ENCODE results near the gene SLC38A10. TPM values are rescaled to one million over a fixed set of nuclear protein-coding genes. Genes with fewer than 3 reads are reported as not detected.

SLC38A10 gene
- total and polyA plus RNA-seq, 2 of the 13 experiments (the other 11 are each of a cell fraction or from before 2014, with no cell fraction given) = 23.4 to 55.8 TPM

DNA sequence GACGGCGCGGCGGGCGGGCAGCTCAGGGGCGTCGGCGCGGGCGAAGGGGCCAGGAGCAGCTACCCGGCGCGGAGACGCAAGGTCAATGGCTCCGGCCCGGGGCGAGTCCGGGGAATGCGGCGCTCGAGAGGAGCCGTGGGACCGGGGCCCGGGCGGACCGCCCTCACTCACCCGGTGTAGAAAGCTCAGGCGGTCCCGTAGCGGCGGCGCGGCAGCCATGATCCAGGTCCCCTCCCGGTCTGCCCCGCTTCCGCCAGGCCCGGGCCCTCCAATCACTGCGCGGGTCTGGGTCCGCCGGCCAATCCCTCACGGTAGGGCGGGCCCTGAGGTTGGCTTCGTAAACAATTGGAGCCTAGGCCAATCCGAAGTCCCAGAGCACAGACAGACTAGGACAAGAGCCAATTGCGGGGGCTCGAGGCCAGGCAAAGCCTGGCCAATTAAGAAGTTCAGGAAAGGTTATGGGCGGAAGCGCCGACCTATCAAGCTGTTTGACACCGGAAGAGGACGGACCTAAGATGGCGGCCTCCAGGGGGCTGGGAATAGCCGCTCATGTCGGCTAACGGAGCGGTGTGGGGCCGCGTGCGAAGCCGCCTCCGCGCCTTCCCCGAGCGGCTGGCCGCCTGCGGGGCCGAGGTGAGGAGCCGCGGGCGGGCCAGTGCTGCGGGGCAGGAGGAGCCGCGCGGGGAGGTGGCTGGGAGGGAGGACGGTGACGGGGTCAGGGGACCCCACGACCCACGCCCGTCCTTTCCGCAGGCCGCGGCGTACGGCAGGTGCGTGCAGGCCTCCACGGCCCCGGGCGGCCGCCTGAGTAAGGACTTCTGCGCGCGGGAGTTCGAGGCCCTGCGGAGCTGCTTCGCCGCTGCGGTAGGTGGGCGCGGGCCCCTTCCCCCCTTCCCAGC is 56.0 kb downstream of the SLC38A10 start, which contains the start of the genes NDUFAF8 and TEPSIN (continued):
- TF ChIP-seq NKX3-1 (CRISPR knock-in tag; IDR thresholded peaks at IDR 0.05) (peak; percentile 68), BRCA1 (CRISPR knock-in tag; IDR thresholded peaks at IDR 0.05) (no peak), ZNF777 (CRISPR knock-in tag; IDR thresholded peaks at IDR 0.05) (peak; percentile 67), ZNF7 (CRISPR knock-in tag; IDR thresholded peaks at IDR 0.05) (no peak), LCORL (IDR thresholded peaks at IDR 0.05) (no peak), LCORL (CRISPR knock-in tag; IDR thresholded peaks at IDR 0.05) (0 out of 2 replicates have a peak, but pooled peaks have one; percentile 28), HDAC2 (CRISPR knock-in tag; IDR thresholded peaks at IDR 0.05) (peak; percentile 76), HNF4G (IDR thresholded peaks at IDR 0.05; ENCODE audit: borderline replicate concordance, low read depth, low read length) (no peak), HNF4G (CRISPR knock-in tag; IDR thresholded peaks at IDR 0.05; ENCODE audit: borderline replicate concordance, low read depth) (0 out of 2 replicates have a peak, but pooled peaks have one; percentile 56), GABPA (IDR thresholded peaks at IDR 0.05; ENCODE audit: low read depth, low read length) (peak; percentile 78), GABPA (CRISPR knock-in tag; IDR thresholded peaks at IDR 0.05; ENCODE audit: low read depth) (peak; percentile 92), SOX13 (IDR thresholded peaks at IDR 0.05) (no peak), SOX13 (CRISPR knock-in tag; conservative IDR thresholded peaks at IDR 0.05 in 1 of 2, IDR thresholded peaks at IDR 0.05 in 1 of 2) (peak in 1 of 2 experiments; percentile 7; a peak in 2 of 4 replicates), TGIF2 (CRISPR knock-in tag; IDR thresholded peaks at IDR 0.05) (0 out of 2 replicates have a peak, but pooled peaks have one; percentile 58), SALL1 (CRISPR knock-in tag; IDR thresholded peaks at IDR 0.05) (peak; percentile 84), HIVEP1 (CRISPR knock-in tag; IDR thresholded peaks at IDR 0.05) (peak; percentile 46; the same call in 1 of the 2 replicates), CREM (IDR thresholded peaks at IDR 0.05) (peak; percentile 83), CREM (CRISPR knock-in tag; IDR thresholded peaks at IDR 0.05) (no peak), FOXK1 (CRISPR knock-in tag; IDR thresholded peaks at IDR 0.05; ENCODE audit: borderline replicate concordance, low read depth) (peak; percentile 100), PCBP1 (IDR thresholded peaks at IDR 0.05; ENCODE audit: borderline replicate concordance, low read depth, low read length) (peak; percentile 100), KAT7 (CRISPR knock-in tag; IDR thresholded peaks at IDR 0.05; ENCODE audit: borderline replicate concordance) (peak; percentile 41; the same call in 1 of the 2 replicates), ZNF749 (CRISPR knock-in tag; IDR thresholded peaks at IDR 0.05; ENCODE audit: borderline replicate concordance) (0 out of 2 replicates have a peak, but pooled peaks have one; percentile 78), ZBTB3 (CRISPR knock-in tag; IDR thresholded peaks at IDR 0.05; ENCODE audit: borderline replicate concordance, low read depth) (0 out of 2 replicates have a peak, but pooled peaks have one; percentile 47), ARID4A (CRISPR knock-in tag; IDR thresholded peaks at IDR 0.05; ENCODE audit: borderline replicate concordance) (peak; percentile 98)
- TF ChIP-seq, protein P1, sequence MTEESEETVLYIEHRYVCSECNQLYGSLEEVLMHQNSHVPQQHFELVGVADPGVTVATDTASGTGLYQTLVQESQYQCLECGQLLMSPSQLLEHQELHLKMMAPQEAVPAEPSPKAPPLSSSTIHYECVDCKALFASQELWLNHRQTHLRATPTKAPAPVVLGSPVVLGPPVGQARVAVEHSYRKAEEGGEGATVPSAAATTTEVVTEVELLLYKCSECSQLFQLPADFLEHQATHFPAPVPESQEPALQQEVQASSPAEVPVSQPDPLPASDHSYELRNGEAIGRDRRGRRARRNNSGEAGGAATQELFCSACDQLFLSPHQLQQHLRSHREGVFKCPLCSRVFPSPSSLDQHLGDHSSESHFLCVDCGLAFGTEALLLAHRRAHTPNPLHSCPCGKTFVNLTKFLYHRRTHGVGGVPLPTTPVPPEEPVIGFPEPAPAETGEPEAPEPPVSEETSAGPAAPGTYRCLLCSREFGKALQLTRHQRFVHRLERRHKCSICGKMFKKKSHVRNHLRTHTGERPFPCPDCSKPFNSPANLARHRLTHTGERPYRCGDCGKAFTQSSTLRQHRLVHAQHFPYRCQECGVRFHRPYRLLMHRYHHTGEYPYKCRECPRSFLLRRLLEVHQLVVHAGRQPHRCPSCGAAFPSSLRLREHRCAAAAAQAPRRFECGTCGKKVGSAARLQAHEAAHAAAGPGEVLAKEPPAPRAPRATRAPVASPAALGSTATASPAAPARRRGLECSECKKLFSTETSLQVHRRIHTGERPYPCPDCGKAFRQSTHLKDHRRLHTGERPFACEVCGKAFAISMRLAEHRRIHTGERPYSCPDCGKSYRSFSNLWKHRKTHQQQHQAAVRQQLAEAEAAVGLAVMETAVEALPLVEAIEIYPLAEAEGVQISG (CRISPR knock-in tag; IDR thresholded peaks at IDR 0.05) = peak; percentile 73

Measured in HepG2 (cell line).